HL-60 (cell line): ENCODE results near the gene KSR1.
"Not testable (repeated sequence)": the region's sequence is repeated elsewhere in the genome, so short reads cannot be mapped to it uniquely, and the experiment has no call there.

Source experiments
- DNase-seq, 2 experiments: peaks; one replicate each; pipeline ENCODE4 v3.0.0-alpha.2; 2010 to 2020; ENCODE audit warnings: low read depth in 1 of 2, low spot score in 1 of 2
- H3K27ac ChIP-seq: fragments of 250-450 bp; sonication (Bioruptor Pico); replicated peaks from 2 replicates; pipeline ENCODE4 v1.5.1; 2020; ENCODE audit warnings: mild to moderate bottlenecking, moderate library complexity
- H3K27me3 ChIP-seq: fragments of 250-450 bp; sonication (Bioruptor Pico); 2 replicates; pipeline ENCODE4 v1.5.1; 2021; ENCODE audit warnings: mild to moderate bottlenecking, moderate library complexity; ENCODE audit not compliant: insufficient read depth, poor library complexity, severe bottlenecking
- H3K4me3 ChIP-seq: replicated peaks from 2 replicates; pipeline ENCODE4 v1.5.1; 2011; ENCODE audit warnings: mild to moderate bottlenecking, control low read depth, low read length; ENCODE audit not compliant: insufficient read depth
- CTCF ChIP-seq: IDR thresholded peaks from one replicate; pipeline ENCODE4 v1.5.1; 2011; ENCODE audit warnings: low read length, control low read depth, inconsistent platforms; ENCODE audit not compliant: insufficient read depth
- GABPA ChIP-seq: IDR thresholded peaks from 2 replicates; pipeline ENCODE4 v1.6.1; 2012; ENCODE audit warnings: low read depth
- POLR2AphosphoS5 ChIP-seq: IDR thresholded peaks from 2 replicates; pipeline ENCODE4 v1.6.1; 2012; ENCODE audit warnings: low read depth
- REST ChIP-seq: IDR thresholded peaks from 2 replicates; pipeline ENCODE4 v1.6.1; 2012; ENCODE audit warnings: low read depth; ENCODE audit not compliant: insufficient replicate concordance
- SPI1 ChIP-seq: IDR thresholded peaks from 2 replicates; pipeline ENCODE4 v1.6.1; 2012; ENCODE audit warnings: low read depth, mild to moderate bottlenecking, borderline replicate concordance

KSR1 gene

GRCh38 chr17:27671591-27671910 is 215.3 kb downstream of the KSR1 start:
- Histone ChIP-seq H3K4me3 (no peak overlapping the region), H3K27ac (no peak overlapping the region), H3K27me3 (no peaks in the 10 kb centered on the region)
- no peak for DNase-seq
- TF ChIP-seq CTCF (no peak), SPI1 (no peak)

DNA sequence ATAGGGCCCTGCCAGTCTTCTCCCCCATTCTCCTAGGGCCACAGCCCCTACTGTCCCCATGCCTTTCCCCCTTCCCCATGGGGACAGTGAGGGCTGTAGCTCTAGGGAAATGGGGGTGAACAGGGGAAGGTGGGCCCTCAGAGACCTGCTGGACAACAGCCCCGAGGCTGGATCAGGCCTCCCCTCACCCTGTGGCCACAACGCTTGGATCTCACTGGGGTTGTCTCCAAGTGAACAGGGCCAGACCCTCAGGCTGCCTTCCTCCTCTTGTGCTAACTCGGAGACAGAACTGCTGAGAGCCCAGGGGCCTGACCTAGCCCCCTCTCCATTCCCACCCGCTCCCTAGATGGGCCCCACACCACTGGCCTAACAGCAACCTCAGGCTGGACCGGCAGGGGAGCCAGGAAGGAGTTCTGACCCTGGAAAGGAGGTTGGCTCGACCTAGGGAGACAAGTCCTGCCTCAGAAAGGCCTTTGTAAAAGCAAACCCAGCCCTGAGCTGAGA is 215.8 kb downstream of the KSR1 start:
- H3K27me3 ChIP-seq, H3K4me3 ChIP-seq, H3K27ac ChIP-seq, DNase-seq: not testable (repeated sequence)

DNA sequence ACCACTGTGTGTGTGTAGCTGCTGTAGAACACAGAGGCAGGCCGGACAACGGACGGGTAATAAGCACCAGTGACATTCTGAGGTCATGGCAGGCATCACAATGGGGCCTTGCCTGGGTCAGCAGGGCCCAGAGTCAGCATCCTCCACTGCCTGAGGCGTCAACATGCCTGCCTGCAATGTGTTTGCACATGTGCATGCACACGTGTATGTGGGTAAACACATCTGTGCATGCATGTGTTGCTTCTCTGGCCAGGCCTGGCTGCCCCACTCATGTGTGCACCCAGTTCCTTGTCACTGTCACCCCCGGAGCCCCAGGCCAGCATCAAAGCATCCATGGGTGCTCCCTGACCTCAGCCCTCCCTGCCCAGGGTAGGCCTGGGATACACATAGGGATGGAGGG is 218.1 kb downstream of the KSR1 start:
- no peak overlapping the region for H3K27ac ChIP-seq
- TF ChIP-seq POLR2AphosphoS5 (no peak), REST (no peak), GABPA (no peak), CTCF (no peak), SPI1 (no peak)

More for the DNA sequence above, 218.1 kb downstream of the KSR1 start:
- Histone ChIP-seq H3K27me3 (no peaks in the 10 kb centered on the region), H3K4me3 (no peak overlapping the region)
- DNase-seq = no peak
